Thyroid gland (tissue), 4 donors: ENCODE measurements around the gene ZNF138. TPM values are rescaled to one million over a fixed set of nuclear protein-coding genes. Genes with fewer than 3 reads are reported as not detected.

Experiments used
- DNase-seq, 2 donors: peaks; one replicate each; pipeline ENCODE4 v3.0.0-alpha.2; 2019
- H3K27ac ChIP-seq, 3 donors: fragments of 200-600 bp; sonication (generic); 1 replicate in 2 of 3; 2 replicates in 1 of 3; pipeline ENCODE4 v1.5.1; 2016 to 2019; ENCODE audit warnings: mild to moderate bottlenecking in 1 of 3, moderate library complexity in 1 of 3
- H3K27me3 ChIP-seq: fragments of 200-600 bp; sonication (generic); one replicate; pipeline ENCODE4 v1.5.1; 2019
- H3K36me3 ChIP-seq, 2 donors: fragments of 200-600 bp; sonication (generic); one replicate each; pipeline ENCODE4 v1.5.1; 2016 to 2019
- H3K4me1 ChIP-seq, 2 donors: fragments of 200-600 bp; sonication (generic); one replicate each; pipeline ENCODE4 v1.5.1; 2017 to 2019
- H3K4me3 ChIP-seq, 3 donors: fragments of 200-600 bp; sonication (generic); replicated peaks in 1 of 3; 1 replicate in 2 of 3; 2 replicates in 1 of 3; pipeline ENCODE4 v1.5.1; 2016; ENCODE audit warnings: mild to moderate bottlenecking in 1 of 3
- H3K9me3 ChIP-seq: fragments of 200-600 bp; sonication (generic); one replicate; pipeline ENCODE4 v1.5.1; 2017
- POLR2A ChIP-seq, 2 donors: fragments of 450-650 bp; IDR thresholded peaks; one replicate each; pipeline ENCODE4 v1.6.1; 2017; ENCODE audit warnings: antibody characterized with exemption in 2 of 2, mild to moderate bottlenecking in 2 of 2, moderate library complexity in 1 of 2
- WGBS, 2 donors: methylation state at CpG; one replicate each; pipeline ENCODE4 v1.1.5; 2017; 5-methylcytosine and 5-hydroxymethylcytosine counted together
- intact Hi-C: fragments of 100-400 bp; cut with DNase I; formaldehyde crosslinking; loops from one replicate; pipeline ENCODE4 v1.15.1; 2023
- total RNA-seq, 4 donors: library from RNA; depleted of rRNA; stranded (reverse); fragments of >200 nt; gene quantifications; one replicate each; pipeline ENCODE4 v1.2.3, GENCODE V29; 2016
- TF ChIP-seq, protein P1 (sequence below), 6 experiments: fragments of 200-600 bp in 3 of 6; fragments of 450-650 bp in 3 of 6; sonication (generic) in 3 of 6; IDR thresholded peaks; one replicate each; pipeline ENCODE4 v1.5.1; 2016 to 2019; ENCODE audit warnings: antibody characterized with exemption in 6 of 6, mild to moderate bottlenecking in 2 of 6, inconsistent platforms in 1 of 6, moderate library complexity in 1 of 6

ZNF138 gene
- total RNA-seq, 4 donors from 2014 or later = 13.3 to 30.5 (median 21.8) TPM

DNA sequence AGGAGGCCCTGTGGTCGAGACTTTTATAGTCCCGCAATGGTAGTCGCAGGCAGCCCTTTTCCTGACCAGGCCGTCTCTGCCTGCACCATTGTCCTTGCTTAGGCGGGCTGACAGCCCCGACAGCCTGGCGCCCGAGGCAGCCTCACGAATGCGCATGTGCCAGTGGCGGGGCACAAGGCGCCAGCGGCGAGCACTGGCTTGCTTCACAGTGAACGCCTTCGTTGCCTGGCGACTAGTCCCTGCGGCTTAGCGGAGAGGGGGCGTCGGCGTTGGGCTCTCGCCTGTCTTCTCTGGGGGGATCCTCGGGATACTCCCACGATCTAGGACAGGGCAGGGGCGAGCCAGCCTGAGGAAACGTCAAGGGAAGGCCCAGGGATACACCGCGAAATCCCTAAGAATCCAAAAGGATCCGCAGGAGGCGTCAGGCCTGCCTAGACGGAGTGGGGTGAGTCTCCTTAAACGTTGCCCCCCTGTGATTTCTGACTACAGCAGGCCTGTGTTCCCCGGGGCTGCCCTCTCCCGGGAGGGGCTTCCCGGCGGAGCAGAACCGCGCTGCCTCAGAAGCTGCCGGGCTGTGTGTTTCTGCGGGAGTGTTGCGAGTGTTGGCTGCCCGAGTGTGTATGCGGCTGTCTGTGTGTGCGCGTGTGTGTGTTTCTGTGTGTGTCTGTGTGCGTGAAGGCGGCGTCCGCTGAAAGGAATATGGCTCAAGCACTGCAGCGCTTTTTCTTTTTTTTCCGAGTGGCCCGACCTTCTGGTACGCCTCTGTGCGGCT, 88.3 kb downstream of the ZNF138 start:
- peak overlapping the region in 2 of 3 donors; percentile 24 to 42 for H3K4me3 ChIP-seq
- peak; percentile 82 for DNase-seq
- no peaks in the 10 kb centered on the region for H3K27me3 ChIP-seq
- H3K27ac ChIP-seq = no peak overlapping the region
- intact Hi-C loops = loop anchor here (10.0 kb wide), 1 partner anchor 88 kb away; the partner anchor contains the start of gene ZNF138
- H3K4me1 ChIP-seq = peaks cover 12 to 13% of the 10 kb centered on the region in 2 donors
- no peaks in the 10 kb centered on the region for H3K36me3 ChIP-seq
- 12 to 17% methylated on average over 39 to 44 of the region's 55 CpGs for WGBS, 2 donors
- TF ChIP-seq, protein P1, sequence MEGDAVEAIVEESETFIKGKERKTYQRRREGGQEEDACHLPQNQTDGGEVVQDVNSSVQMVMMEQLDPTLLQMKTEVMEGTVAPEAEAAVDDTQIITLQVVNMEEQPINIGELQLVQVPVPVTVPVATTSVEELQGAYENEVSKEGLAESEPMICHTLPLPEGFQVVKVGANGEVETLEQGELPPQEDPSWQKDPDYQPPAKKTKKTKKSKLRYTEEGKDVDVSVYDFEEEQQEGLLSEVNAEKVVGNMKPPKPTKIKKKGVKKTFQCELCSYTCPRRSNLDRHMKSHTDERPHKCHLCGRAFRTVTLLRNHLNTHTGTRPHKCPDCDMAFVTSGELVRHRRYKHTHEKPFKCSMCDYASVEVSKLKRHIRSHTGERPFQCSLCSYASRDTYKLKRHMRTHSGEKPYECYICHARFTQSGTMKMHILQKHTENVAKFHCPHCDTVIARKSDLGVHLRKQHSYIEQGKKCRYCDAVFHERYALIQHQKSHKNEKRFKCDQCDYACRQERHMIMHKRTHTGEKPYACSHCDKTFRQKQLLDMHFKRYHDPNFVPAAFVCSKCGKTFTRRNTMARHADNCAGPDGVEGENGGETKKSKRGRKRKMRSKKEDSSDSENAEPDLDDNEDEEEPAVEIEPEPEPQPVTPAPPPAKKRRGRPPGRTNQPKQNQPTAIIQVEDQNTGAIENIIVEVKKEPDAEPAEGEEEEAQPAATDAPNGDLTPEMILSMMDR (IDR thresholded peaks at IDR 0.05) = no peak
- peak in 1 of 2 donors; percentile 46 for TF ChIP-seq POLR2A (IDR thresholded peaks at IDR 0.05)
- H3K9me3 ChIP-seq = no peaks in the 10 kb centered on the region

Other genes with a start within 250 kb of the ZNF138 start
- 10 to 100 TPM; 72.4 to 86.1 (median 84.1) TPM for gene ZNF680, start 231.4 kb upstream of the ZNF138 start, total RNA-seq
- gene ZNF107, start 128.3 kb upstream of the ZNF138 start, total RNA-seq = 10 to 100 TPM in 3 of 4 donors, 1 to 10 TPM in 1; 8.5 to 16.4 (median 12.9) TPM
- gene ZNF273, start 108.8 kb downstream of the ZNF138 start, total RNA-seq = 10 to 100 TPM; 13.7 to 22.9 (median 18.3) TPM
- gene ZNF117, start 196.6 kb downstream of the ZNF138 start, total RNA-seq = 10 to 100 TPM; 10.5 to 20.3 (median 12.6) TPM
- gene ERV3-1, start 212.3 kb downstream of the ZNF138 start, total RNA-seq = 10 to 100 TPM; 19.5 to 22.6 (median 20.1) TPM